ENCODE measurements around the gene AK5.

Gene AK5

GRCh38 chr1:77350012-77350770 is 68.4 kb downstream of the AK5 start:
- Histone ChIP-seq H3K27me3 (ENCODE audit: control insufficient read depth, insufficient read depth, low read length) (no peaks in the 10 kb centered on the region), H3K4me3 (ENCODE audit: low read depth, low read length) (no peak overlapping the region), H3K9me3 (ENCODE audit: control insufficient read depth, insufficient read depth, low read depth, low read length) (no peaks in the 10 kb centered on the region), H3K9ac (ENCODE audit: low read length) (no peak overlapping the region), H3K27ac (ENCODE audit: low read depth, low read length) (no peak overlapping the region), H3K36me3 (ENCODE audit: control insufficient read depth, insufficient read depth, low read length) (no peaks in the 10 kb centered on the region), H3K4me1 (ENCODE audit: control insufficient read depth, insufficient read depth, low read length) (peaks cover 4% of the 10 kb centered on the region; the same call in 1 of the 2 replicates)

- H3K9ac ChIP-seq (ENCODE audit: low read length) = no peak overlapping the region
- H3K4me1 ChIP-seq (ENCODE audit: control insufficient read depth, insufficient read depth, low read length) = no peaks in the 10 kb centered on the region
- no peak overlapping the region for H3K4me3 ChIP-seq (ENCODE audit: low read depth, low read length)
- no peaks in the 10 kb centered on the region for H3K9me3 ChIP-seq (ENCODE audit: control insufficient read depth, insufficient read depth, low read depth, low read length)
- no peaks in the 10 kb centered on the region for H3K36me3 ChIP-seq (ENCODE audit: control insufficient read depth, insufficient read depth, low read length)
- H3K27me3 ChIP-seq (ENCODE audit: control insufficient read depth, insufficient read depth, low read length) = no peaks in the 10 kb centered on the region
- no peak overlapping the region for H3K27ac ChIP-seq (ENCODE audit: low read depth, low read length)
Measured at GRCh38 chr1:77354536-77354935, 72.7 kb downstream of the AK5 start.

GRCh38 chr1:77355010-77355409 is 73.2 kb downstream of the AK5 start:
- Histone ChIP-seq H3K4me1 (ENCODE audit: control insufficient read depth, insufficient read depth, low read length) (no peaks in the 10 kb centered on the region), H3K27me3 (ENCODE audit: control insufficient read depth, insufficient read depth, low read length) (no peaks in the 10 kb centered on the region), H3K27ac (ENCODE audit: low read depth, low read length) (no peak overlapping the region), H3K36me3 (ENCODE audit: control insufficient read depth, insufficient read depth, low read length) (no peaks in the 10 kb centered on the region), H3K4me3 (ENCODE audit: low read depth, low read length) (no peak overlapping the region), H3K9ac (ENCODE audit: low read length) (no peak overlapping the region), H3K9me3 (ENCODE audit: control insufficient read depth, insufficient read depth, low read depth, low read length) (no peaks in the 10 kb centered on the region)

- no peaks in the 10 kb centered on the region for H3K4me1 ChIP-seq (ENCODE audit: control insufficient read depth, insufficient read depth, low read length)
- no peak overlapping the region for H3K27ac ChIP-seq (ENCODE audit: low read depth, low read length)
- H3K9ac ChIP-seq (ENCODE audit: low read length) = no peak overlapping the region
- no peaks in the 10 kb centered on the region for H3K27me3 ChIP-seq (ENCODE audit: control insufficient read depth, insufficient read depth, low read length)
- no peaks in the 10 kb centered on the region for H3K36me3 ChIP-seq (ENCODE audit: control insufficient read depth, insufficient read depth, low read length)
- no peak overlapping the region for H3K4me3 ChIP-seq (ENCODE audit: low read depth, low read length)
- H3K9me3 ChIP-seq (ENCODE audit: control insufficient read depth, insufficient read depth, low read depth, low read length) = no peaks in the 10 kb centered on the region
Measured at GRCh38 chr1:77356136-77356535, 74.3 kb downstream of the AK5 start.

GRCh38 chr1:77360256-77360655 is 78.4 kb downstream of the AK5 start:
- no peaks in the 10 kb centered on the region for H3K27me3 ChIP-seq (ENCODE audit: control insufficient read depth, insufficient read depth, low read length)
- no peak overlapping the region for H3K9ac ChIP-seq (ENCODE audit: low read length)
- no peak overlapping the region for H3K4me3 ChIP-seq (ENCODE audit: low read depth, low read length)
- no peaks in the 10 kb centered on the region for H3K9me3 ChIP-seq (ENCODE audit: control insufficient read depth, insufficient read depth, low read depth, low read length)
- no peaks in the 10 kb centered on the region for H3K36me3 ChIP-seq (ENCODE audit: control insufficient read depth, insufficient read depth, low read length)
- H3K27ac ChIP-seq (ENCODE audit: low read depth, low read length) = no peak overlapping the region
- H3K4me1 ChIP-seq (ENCODE audit: control insufficient read depth, insufficient read depth, low read length) = no peaks in the 10 kb centered on the region

GRCh38 chr1:77361621-77362020 is 79.8 kb downstream of the AK5 start:
- Histone ChIP-seq H3K9ac (ENCODE audit: low read length) (no peak overlapping the region), H3K4me1 (ENCODE audit: control insufficient read depth, insufficient read depth, low read length) (no peaks in the 10 kb centered on the region), H3K36me3 (ENCODE audit: control insufficient read depth, insufficient read depth, low read length) (no peaks in the 10 kb centered on the region), H3K9me3 (ENCODE audit: control insufficient read depth, insufficient read depth, low read depth, low read length) (no peaks in the 10 kb centered on the region), H3K4me3 (ENCODE audit: low read depth, low read length) (no peak overlapping the region), H3K27me3 (ENCODE audit: control insufficient read depth, insufficient read depth, low read length) (no peaks in the 10 kb centered on the region), H3K27ac (ENCODE audit: low read depth, low read length) (no peak overlapping the region)

- no peak overlapping the region for H3K9ac ChIP-seq (ENCODE audit: low read length)
- no peaks in the 10 kb centered on the region for H3K9me3 ChIP-seq (ENCODE audit: control insufficient read depth, insufficient read depth, low read depth, low read length)
- H3K4me1 ChIP-seq (ENCODE audit: control insufficient read depth, insufficient read depth, low read length) = no peaks in the 10 kb centered on the region
- H3K4me3 ChIP-seq (ENCODE audit: low read depth, low read length) = no peak overlapping the region
- no peak overlapping the region for H3K27ac ChIP-seq (ENCODE audit: low read depth, low read length)
- no peaks in the 10 kb centered on the region for H3K27me3 ChIP-seq (ENCODE audit: control insufficient read depth, insufficient read depth, low read length)
- no peaks in the 10 kb centered on the region for H3K36me3 ChIP-seq (ENCODE audit: control insufficient read depth, insufficient read depth, low read length)
Measured at GRCh38 chr1:77370161-77370560, 88.3 kb downstream of the AK5 start.

- H3K9ac ChIP-seq (ENCODE audit: low read length) = no peak overlapping the region
Measured at GRCh38 chr1:77370583-77371306, 88.9 kb downstream of the AK5 start.

GRCh38 chr1:77371396-77371795 is 89.6 kb downstream of the AK5 start:
- Histone ChIP-seq H3K9ac (ENCODE audit: low read length) (no peak overlapping the region), H3K9me3 (ENCODE audit: control insufficient read depth, insufficient read depth, low read depth, low read length) (no peaks in the 10 kb centered on the region), H3K27ac (ENCODE audit: low read depth, low read length) (no peak overlapping the region), H3K4me1 (ENCODE audit: control insufficient read depth, insufficient read depth, low read length) (no peaks in the 10 kb centered on the region), H3K36me3 (ENCODE audit: control insufficient read depth, insufficient read depth, low read length) (no peaks in the 10 kb centered on the region), H3K4me3 (ENCODE audit: low read depth, low read length) (no peak overlapping the region), H3K27me3 (ENCODE audit: control insufficient read depth, insufficient read depth, low read length) (no peaks in the 10 kb centered on the region)

More at GRCh38 chr1:77370583-77371306, 88.9 kb downstream of the AK5 start:
- H3K27me3 ChIP-seq (ENCODE audit: control insufficient read depth, insufficient read depth, low read length) = no peaks in the 10 kb centered on the region
- no peak overlapping the region for H3K27ac ChIP-seq (ENCODE audit: low read depth, low read length)
- H3K36me3 ChIP-seq (ENCODE audit: control insufficient read depth, insufficient read depth, low read length) = no peaks in the 10 kb centered on the region
- H3K4me1 ChIP-seq (ENCODE audit: control insufficient read depth, insufficient read depth, low read length) = no peaks in the 10 kb centered on the region
- H3K4me3 ChIP-seq (ENCODE audit: low read depth, low read length) = no peak overlapping the region
- H3K9me3 ChIP-seq (ENCODE audit: control insufficient read depth, insufficient read depth, low read depth, low read length) = no peaks in the 10 kb centered on the region

- Histone ChIP-seq H3K27ac (ENCODE audit: low read depth, low read length) (no peak overlapping the region), H3K4me1 (ENCODE audit: control insufficient read depth, insufficient read depth, low read length) (no peaks in the 10 kb centered on the region), H3K4me3 (ENCODE audit: low read depth, low read length) (no peak overlapping the region), H3K27me3 (ENCODE audit: control insufficient read depth, insufficient read depth, low read length) (no peaks in the 10 kb centered on the region), H3K9ac (ENCODE audit: low read length) (no peak overlapping the region), H3K9me3 (ENCODE audit: control insufficient read depth, insufficient read depth, low read depth, low read length) (no peaks in the 10 kb centered on the region), H3K36me3 (ENCODE audit: control insufficient read depth, insufficient read depth, low read length) (no peaks in the 10 kb centered on the region)
Measured at GRCh38 chr1:77373702-77374101, 91.9 kb downstream of the AK5 start.

GRCh38 chr1:77375541-77375940 is 93.7 kb downstream of the AK5 start:
- Histone ChIP-seq H3K9me3 (ENCODE audit: control insufficient read depth, insufficient read depth, low read depth, low read length) (no peaks in the 10 kb centered on the region), H3K4me3 (ENCODE audit: low read depth, low read length) (no peak overlapping the region), H3K4me1 (ENCODE audit: control insufficient read depth, insufficient read depth, low read length) (no peaks in the 10 kb centered on the region), H3K27me3 (ENCODE audit: control insufficient read depth, insufficient read depth, low read length) (no peaks in the 10 kb centered on the region), H3K9ac (ENCODE audit: low read length) (no peak overlapping the region), H3K27ac (ENCODE audit: low read depth, low read length) (no peak overlapping the region), H3K36me3 (ENCODE audit: control insufficient read depth, insufficient read depth, low read length) (no peaks in the 10 kb centered on the region)

All from HUES6 (cell line).